NCI-H526 treated with DMSO at 0.1 percent for 48 hours (cell line): Measurements from ENCODE around the gene CSRNP2.
"Not testable (repeated sequence)": the region's sequence is repeated elsewhere in the genome, so short reads cannot be mapped to it uniquely, and the experiment has no call there.

Experiments used
- DNase-seq: peaks from one replicate; lab custom pipeline; 2025; lab: John Stamatoyannopoulos, UW

The CSRNP2 gene, protein sequence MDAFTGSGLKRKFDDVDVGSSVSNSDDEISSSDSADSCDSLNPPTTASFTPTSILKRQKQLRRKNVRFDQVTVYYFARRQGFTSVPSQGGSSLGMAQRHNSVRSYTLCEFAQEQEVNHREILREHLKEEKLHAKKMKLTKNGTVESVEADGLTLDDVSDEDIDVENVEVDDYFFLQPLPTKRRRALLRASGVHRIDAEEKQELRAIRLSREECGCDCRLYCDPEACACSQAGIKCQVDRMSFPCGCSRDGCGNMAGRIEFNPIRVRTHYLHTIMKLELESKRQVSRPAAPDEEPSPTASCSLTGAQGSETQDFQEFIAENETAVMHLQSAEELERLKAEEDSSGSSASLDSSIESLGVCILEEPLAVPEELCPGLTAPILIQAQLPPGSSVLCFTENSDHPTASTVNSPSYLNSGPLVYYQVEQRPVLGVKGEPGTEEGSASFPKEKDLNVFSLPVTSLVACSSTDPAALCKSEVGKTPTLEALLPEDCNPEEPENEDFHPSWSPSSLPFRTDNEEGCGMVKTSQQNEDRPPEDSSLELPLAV

DNA sequence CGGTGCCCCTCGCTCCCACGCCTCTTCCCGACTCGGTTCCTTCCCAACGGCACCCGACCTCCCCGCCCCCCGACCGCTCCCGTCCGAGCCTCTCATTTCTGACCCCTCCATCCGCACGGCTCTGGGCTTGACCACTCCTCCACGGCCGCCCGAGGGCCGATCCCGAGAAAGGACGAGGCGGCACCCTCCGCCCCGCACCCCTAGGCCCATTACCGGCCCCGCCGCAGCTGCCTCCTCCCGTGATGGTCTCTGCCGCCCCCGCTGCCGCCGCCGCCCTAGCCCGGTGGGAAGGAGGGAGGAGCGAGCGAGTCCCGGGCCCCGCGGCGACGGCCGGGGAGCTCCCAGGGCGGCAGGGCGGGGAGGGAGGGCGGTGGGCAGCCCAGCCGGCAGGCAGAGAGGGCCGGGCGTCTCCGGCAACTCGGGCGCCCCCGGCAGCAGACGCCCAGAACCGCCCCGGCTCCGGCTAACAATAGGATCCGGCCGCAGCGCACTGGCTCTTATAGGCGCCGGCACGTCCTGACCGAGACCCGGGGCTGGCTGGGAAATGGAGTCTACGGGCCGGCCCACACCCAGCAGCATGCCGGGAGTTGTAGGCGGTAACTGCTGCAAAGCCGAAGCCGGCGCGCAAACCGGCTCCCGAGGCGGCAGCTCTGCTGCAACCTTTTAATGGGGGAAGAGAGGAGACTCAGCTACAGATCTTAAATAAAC lies at the start of gene CSRNP2:
CSRNP2 (minus strand) TSS at position 471 of the 708 bp plus-strand sequence. CDS start 7,035 bp downstream, outside the sequence.
- peak; percentile 88 for DNase-seq

DNA sequence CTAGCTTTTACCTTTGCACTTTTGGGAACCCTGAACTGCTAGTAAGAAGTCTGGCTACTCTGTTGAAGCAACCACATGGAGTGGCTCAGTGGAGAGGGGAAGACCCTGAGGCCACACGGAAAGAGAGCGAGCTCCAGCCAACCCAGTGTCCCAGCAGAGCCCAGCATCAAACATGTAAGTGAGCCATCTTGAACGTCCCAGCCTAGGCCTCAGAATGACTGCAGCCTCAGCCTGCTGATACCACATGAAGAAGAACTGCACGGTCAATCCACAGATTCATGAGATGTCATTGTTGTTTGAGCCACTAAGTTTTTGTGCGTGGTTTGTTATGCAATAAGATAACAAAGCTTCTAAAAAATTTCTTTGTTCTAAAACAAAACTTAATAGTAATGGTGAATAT lies 49.3 kb upstream of the CSRNP2 start:
- no peak for DNase-seq

DNA sequence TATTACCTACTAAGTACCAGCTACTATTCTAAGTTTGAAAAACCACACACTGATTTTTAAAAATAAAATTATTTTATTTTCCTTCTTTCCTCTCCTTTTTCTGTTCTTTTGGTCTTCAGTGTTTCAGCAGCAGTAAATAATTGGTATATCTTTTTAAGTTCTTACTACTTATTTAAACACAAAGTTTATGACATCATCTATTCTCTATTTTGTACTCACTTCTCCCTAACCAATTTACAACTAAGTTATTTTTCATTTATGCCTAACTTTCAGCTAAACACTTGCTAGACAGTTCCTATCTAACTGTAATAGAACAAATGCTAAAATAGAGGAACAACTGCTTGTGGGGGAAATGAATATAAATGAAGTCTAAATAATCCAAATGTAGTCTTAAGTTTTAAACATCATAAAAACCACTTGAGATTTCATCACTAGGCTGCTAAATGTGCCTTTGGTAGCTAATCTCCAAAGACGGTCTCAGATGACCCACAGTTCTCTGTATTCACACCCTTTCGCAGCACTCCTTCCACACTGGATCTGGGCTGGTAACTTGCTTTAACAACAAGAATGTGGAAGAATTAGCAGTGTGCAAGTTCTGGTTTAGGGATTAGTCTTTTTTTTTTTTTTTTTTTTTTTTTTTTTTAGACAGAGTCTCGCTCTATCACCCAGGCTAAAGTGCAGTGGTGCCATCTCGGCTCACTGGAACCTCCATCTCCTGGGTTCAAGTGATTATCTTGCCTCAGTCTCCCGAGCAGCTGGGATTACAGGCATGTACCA lies 48.5 kb upstream of the CSRNP2 start:
- no peak for DNase-seq

DNA sequence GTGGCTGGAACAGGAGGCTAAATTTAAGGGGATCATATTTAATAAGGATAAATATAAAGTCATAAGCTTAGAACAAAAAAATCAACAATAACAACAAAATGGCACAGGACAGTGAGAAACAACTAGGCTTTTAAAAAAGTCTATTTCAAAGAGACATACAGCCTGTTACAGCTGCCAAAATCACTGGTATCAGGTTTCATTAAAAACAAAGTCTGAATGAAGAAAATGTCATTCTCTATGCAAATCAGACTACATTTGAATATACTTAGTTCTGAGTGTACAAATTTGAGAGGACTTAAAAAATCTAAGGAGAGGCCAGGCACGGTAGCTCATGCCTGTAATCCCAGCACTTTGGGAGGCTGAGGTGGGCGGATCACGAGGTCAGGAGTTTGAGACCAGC lies 45.5 kb upstream of the CSRNP2 start:
- DNase-seq = peak; percentile 75

DNA sequence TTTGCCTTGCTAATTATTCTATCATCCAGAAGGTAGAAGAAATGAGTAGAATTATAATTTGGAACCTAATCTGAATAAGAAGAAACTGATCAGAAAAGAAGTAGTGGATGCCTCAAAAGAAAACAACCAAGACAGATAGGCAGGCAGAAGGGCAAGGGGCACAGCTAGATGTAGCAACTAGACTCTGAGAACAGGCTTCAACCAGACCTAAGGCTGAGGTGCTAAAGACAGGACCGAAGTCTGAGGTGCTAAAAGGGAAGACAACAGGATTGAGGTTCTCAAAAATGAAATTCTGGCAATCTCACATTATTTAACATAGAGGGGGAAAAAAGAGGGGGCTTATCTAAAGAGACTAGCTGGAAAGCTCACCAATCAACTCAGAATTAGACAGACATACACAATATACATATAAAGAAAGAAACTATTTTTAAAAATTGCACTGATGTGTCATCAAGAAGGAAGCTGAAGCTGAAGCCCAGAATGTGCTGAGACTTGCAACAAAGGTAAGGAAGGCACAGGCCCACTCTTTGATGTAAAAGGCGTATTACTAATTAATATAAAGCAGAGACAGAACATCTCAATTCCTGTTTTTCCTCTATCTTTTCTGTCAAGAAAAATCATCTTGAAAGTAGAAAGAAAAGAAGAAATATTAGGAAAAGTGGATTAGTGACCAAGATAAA lies 43.8 kb upstream of the CSRNP2 start:
- no peak for DNase-seq

DNA sequence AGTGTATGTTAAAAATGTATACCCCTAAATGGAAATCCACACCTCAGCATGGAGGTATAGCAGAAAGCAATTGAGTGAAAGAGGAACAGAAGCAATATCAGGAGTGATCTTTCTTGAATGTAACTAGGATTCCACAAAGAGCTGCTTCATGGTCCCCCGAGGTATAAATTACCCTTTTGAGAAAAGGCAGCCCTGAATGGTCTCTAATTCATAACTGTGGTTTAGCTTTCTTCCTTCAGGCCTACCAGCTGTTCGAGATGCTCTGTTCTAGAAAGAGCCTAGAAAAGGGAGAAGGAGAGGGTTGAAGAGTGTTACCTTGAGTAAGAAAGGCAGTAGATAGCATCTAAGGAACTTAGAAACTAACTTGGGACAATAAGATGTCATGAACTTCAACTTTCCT lies 42.9 kb upstream of the CSRNP2 start:
- no peak for DNase-seq

DNA sequence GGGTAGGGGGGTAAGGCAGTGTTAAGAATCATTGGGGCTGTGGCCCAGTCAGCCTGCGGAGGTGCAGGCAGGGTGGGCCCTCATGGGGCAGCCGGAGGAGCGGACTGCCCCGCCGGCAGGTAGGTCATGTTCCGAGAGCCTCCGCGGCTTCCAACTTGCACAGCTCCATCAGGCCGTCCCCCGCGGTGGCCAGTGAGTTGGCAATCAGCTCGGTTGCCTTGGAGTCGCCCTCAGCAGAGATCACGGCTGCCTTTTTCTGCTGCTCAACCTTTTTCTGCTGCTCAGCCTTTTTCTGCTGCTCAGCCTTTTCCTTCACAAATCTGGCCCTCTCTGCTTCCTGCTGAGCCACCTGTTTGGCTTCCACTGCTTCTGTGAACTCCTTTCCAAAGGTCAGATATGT lies 41.1 kb upstream of the CSRNP2 start:
- DNase-seq = no peak

DNA sequence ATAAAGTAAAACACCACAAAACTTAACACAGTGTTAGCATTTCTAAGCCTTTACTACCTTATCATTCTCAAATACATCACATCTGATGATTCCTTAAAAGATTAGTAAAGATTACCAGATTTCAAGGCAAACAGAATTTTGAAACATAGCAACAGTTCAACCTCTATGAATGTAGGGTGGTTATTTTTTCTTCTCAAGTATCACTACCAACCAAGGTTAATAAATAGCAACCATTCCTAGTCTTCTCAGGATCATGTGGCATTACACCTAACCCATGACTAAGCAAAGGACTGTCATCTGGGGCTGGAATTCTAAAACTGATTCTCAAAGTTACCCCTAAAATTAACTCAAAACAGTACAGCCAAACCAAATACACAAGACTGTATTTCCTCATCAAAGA lies 39.4 kb upstream of the CSRNP2 start:
- no peak for DNase-seq

DNA sequence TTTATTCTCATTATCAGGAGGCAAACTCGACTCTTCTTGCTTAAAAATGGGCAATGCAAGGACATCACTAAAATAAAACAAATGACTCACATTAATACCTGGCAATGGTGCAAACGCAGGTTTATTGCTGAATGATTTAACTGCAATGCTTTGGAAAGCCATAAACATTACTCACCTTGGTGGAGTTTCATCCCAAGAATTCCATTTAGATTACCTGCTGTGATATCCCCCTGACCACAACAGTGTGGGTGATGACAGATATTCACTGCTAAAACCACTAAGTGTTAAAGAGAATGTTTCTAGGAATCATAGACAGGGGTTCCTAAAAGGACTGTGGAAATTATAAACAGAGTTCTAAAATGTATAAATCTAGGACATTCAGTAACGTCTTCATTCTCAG lies 35.3 kb upstream of the CSRNP2 start:
- DNase-seq = no peak

DNA sequence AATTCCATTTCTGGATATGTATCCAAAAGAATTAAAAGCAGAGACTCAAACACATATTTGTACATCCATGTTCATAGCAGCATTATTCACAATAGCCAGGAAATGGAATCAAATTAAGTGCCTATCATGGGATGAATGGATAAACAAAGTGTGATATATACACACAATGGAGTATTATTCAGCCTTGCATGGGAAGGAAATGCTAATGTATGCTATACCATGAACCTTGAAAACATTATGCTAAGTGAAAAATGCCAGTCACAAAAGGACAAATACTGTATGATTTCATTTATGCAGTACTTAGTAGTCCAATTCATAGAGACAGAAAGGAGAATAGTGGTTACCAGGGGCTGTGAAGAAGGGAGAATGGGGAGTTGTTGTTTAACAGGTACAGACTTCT lies 32.1 kb upstream of the CSRNP2 start:
- DNase-seq = no peak

DNA sequence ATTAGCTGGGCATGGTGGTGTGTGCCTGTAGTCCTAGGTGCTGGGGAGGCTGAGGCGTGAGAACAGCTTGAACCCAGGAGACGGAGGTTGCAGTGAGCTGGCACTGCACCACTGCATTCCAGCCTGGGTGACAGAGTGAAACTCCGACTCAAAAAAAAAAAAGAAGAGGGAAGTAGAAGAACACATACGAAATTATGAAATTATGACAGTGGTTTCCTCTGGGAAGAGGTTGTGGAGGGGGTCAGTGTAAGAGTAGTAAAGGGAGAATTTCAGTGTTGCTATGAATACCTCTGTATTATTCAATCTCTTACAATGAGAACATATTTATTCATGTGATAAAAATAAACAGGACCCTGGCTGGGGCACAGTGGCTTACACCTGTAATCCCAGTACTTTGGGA lies 24.7 kb upstream of the CSRNP2 start:
- no peak for DNase-seq

DNA sequence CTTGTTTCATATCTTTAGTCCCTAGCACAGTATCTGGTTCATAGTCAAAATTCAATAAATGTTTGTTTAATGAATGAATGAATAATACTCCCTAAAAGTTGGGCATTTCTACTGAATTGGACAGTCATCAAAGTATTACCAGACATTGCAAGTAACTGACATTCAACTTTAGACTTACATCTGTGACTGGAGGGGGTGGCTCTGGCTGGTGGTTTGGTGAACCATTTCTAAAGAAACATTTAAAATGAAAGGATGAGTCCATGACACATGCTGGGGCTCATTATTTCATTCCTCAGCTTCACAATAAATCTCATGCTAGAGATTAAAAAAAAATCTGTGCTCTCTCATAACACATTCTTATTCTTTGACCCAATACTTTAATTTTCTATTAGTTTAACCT lies 20.6 kb upstream of the CSRNP2 start:
- DNase-seq = no peak

DNA sequence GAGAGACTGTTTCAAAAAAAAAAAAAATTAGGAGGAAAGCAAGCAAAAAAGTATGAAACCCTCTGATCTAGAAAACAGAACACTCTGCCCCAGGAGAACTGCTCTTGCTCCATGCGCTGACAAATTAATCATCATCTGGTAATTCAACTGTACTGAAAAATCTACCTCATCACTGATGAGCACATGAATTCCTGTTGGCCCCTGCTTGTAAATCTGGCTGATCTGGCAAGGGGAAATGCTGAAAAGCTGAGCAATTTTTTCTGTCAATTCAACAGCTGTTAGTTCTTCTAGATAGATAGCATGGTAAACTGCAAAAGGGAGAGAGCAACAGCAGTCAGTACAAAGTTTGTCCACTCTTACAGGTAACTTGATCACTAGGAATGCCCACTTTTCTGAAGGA lies 15.2 kb upstream of the CSRNP2 start:
- no peak for DNase-seq

DNA sequence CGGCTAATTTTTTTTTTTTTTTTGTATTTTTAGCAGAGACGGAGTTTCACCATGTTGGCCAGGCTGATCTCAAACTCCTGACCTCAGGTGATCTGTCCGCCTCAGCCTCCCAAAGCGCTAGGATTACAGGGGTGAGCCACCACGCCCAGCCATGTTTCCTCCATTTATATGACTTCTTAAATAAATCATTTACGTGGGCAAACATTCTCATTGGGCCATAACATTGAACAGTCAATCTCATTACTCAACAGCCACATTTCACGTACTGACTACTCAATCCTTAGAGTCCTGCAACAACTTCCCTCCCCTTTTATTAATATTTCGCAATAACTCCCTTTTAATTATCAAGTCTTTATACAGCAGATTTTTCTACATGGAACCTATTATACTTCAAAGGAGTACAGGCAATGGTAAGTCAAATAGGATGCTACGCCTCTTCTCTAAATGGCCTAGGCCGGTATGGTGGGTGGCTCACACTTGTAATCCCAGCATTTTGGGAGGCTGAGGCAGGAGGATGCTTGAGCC lies 7.4 kb upstream of the CSRNP2 start:
- no peak for DNase-seq

DNA sequence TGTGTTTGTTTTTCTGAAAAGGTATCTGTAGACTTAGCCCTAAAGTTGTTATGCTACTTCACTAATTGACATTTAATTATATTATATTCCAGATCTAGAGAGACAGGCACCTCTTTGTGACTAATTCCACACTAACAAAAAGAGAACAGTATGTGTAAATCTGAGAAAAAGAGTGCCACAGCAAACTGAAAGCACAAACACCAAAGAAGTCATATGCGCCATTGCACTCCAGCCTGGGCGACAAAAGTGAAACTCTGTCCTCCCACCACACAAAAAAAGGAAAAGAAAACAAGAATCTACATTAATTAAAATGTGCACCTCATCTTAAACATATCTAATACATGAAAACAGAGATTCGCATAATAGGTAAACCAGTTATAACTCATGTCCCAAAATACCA lies 4.4 kb upstream of the CSRNP2 start:
- DNase-seq = no peak

DNA sequence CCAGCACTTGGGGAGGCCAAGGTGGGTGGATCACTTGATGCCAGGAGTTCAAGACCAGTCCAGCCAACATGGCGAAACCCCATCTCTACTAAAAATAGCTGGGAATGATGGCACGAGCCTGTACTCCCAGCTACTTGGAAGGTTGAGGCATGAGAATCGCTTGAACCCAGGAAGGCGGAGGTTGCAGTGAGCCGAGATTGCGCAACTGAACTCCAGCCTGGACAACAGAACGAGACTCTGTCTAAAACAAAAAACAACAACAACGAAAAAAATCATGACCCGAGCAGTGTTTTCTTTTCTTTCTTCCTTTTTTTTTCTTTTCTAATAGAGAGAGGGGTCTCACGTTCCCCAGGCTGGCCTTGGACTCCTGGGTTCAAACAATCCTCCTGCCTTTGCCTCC lies 3.5 kb upstream of the CSRNP2 start:
- DNase-seq = no peak

DNA sequence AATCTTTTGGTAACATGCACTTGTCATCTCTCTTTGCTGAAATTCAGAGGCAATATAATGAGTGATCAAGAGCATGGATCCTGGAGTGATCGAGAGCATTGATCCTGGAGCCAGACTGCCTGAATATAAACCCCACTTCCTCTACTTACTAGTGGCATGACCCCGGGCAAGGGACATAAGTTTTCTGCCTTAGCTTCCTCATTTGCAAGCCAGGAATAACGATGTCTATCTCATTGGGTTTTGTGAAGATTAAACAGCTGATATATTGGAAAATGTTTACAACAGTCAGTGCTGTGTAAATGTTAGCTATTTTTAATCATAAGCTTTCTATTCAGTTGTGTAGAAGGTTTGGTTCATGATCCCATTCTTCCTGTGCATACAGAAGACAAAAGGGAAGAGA lies 2.4 kb upstream of the CSRNP2 start:
- no peak for DNase-seq

DNA sequence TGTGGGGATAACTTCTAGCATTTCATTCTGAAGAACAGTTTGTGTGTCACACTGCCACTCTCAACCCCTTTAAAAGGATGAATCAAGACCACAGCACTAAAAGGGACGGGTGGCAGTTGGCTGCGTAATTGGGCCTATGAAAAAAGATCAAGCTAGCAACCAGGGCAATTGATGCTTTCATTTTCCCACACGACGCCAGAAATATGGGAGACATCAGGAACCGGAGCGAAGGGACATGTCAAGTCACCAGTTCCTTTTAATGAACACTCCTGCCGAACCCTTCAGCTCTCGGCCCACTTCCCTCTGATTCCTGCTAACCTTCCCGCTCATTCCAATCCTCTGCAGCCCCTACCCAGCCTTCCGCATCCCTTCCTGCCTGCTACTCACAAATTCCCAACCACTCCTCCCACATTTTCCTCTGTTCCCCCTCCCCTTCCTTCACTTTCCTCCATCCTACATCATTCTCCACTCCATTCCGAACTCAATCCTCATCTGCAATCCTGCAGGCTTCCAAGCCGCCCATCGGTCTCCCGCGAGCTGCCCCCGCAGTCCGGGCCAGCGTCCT lies 753 bp downstream of the CSRNP2 start:
- DNase-seq = no peak

DNA sequence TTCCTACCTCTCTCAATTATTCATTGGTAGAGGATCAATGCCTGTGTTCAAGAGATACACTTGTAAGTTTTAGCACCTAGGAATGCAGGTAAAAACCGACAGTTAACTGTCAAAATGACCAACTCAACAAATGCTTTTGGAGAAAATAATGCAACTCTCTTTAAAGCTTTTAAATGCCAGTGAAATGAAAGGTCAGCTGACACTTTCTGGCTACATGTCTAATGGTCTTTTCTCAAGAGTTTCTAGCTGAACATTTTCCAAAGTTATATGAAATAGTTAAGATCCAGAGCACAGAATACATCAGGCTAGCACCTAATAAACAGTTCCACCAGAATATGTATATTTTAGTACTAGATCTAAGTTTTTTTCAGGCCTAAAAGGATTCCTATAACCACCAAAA lies 2.0 kb downstream of the CSRNP2 start:
- DNase-seq = no peak

DNA sequence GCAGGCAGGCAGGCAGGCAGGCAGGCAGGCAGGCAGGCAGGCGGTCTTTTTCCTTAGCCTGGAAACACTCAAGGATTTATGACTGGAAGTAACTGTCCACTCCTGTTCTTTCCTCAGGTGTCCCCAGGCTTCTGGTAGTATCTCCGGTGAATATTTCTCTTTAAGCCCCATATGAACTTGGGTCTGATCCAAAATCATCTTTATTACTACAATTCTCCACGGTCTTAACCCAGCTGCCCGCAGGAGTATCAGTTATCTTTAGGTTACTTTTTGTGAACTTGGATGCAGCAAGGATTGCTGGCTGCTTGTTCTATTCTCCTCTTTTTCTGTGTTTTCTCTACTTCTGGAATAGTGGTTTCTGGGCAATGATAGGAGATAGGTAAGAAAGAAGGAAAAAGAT lies 3.3 kb downstream of the CSRNP2 start:
- no peak for DNase-seq

DNA sequence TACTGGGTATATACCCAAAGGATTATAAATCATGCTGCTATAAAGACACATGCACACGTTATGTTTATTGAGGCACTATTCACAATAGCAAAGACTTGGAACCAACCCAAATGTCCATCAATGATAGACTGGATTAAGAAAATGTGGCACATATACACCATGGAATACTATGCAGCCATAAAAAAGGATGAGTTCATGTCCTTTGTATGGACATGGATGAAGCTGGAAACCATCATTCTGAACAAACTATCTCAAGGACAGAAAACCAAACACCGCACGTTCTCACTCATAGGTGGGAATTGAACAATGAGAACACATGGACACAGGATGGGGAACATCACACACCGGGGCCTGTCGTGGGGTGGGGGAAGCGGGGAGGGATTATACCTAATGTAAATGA lies 4.5 kb downstream of the CSRNP2 start:
- DNase-seq = not testable (repeated sequence)
